Sigmoid colon (tissue), 7 donors: ENCODE measurements around the gene SCNM1. TPM values are rescaled to one million over a fixed set of nuclear protein-coding genes. Genes with fewer than 3 reads are reported as not detected.

ENCODE experiments used
- DNase-seq: peaks from one replicate; pipeline ENCODE4 v3.0.0-alpha.2; 2019
- H3K27ac ChIP-seq, 4 donors: fragments of 200-600 bp; sonication (generic); one replicate each; pipeline ENCODE4 v1.5.1; 2016 to 2019; ENCODE audit warnings: mild to moderate bottlenecking in 1 of 4
- H3K27me3 ChIP-seq, 3 donors: fragments of 200-600 bp; sonication (generic); one replicate each; pipeline ENCODE4 v1.5.1; 2019; ENCODE audit warnings: mild to moderate bottlenecking in 1 of 3
- H3K36me3 ChIP-seq, 4 donors: fragments of 200-600 bp; sonication (generic); one replicate each; pipeline ENCODE4 v1.5.1; 2016 to 2019
- H3K4me1 ChIP-seq, 4 donors: fragments of 200-600 bp; sonication (generic); one replicate each; pipeline ENCODE4 v1.5.1; 2017 to 2019
- H3K4me3 ChIP-seq, 4 donors: fragments of 200-600 bp; sonication (generic); one replicate each; pipeline ENCODE4 v1.5.1; 2017 to 2019; ENCODE audit warnings: mild to moderate bottlenecking in 2 of 4, moderate library complexity in 1 of 4
- H3K9me3 ChIP-seq, 4 donors: fragments of 200-600 bp in 3 of 4; sonication (generic) in 3 of 4; one replicate each; pipeline versions ENCODE4 v1.5.1 to v1.6.1; 2013 to 2019
- EP300 ChIP-seq, 4 donors: sonication (generic); formaldehyde crosslinking; IDR thresholded peaks; one replicate each; pipeline ENCODE4 v1.6.1; 2017; ENCODE audit warnings: antibody characterized with exemption in 4 of 4
- POLR2A ChIP-seq, 2 donors: fragments of 450-650 bp; IDR thresholded peaks; one replicate each; pipeline ENCODE4 v1.6.1; 2016; ENCODE audit warnings: antibody characterized with exemption in 2 of 2, mild to moderate bottlenecking in 2 of 2, moderate library complexity in 2 of 2
- POLR2AphosphoS5 ChIP-seq, 4 donors: sonication (generic); formaldehyde crosslinking; IDR thresholded peaks; one replicate each; pipeline ENCODE4 v1.6.1; 2017; ENCODE audit warnings: antibody characterized with exemption in 4 of 4
- WGBS, 2 donors: extraction: QIAGEN DNeasy Blood & Tissue Kit; methylation state at CpG; one replicate each; pipeline ENCODE4 v1.1.7; 2013; 5-methylcytosine and 5-hydroxymethylcytosine counted together
- intact Hi-C: fragments of 100-400 bp; cut with DNase I; formaldehyde crosslinking; loops from one replicate; pipeline ENCODE4 v1.15.1; 2023
- polyA plus RNA-seq, 3 donors: library from polyadenylated mRNA; stranded (reverse); fragments of 200-250 nt; gene quantifications; one replicate each; pipeline ENCODE4 v1.2.3, GENCODE V29; 2013
- total RNA-seq, 4 donors: library from RNA; depleted of rRNA; stranded (reverse); fragments of >200 nt; gene quantifications; one replicate each; pipeline ENCODE4 v1.1.0, GENCODE V29; 2016
- TF ChIP-seq, protein P1 (sequence below), 4 experiments: fragments of 450-650 bp in 3 of 4; fragments of 200-600 bp in 1 of 4; IDR thresholded peaks; one replicate each; pipeline ENCODE4 v1.5.1; 2016 to 2019; ENCODE audit warnings: antibody characterized with exemption in 4 of 4, mild to moderate bottlenecking in 3 of 4, moderate library complexity in 2 of 4
- donor health status: healthy with polysubstance abuse.
- donor health status: Bipolar disorder and iron deficiency.
- donor health status: healthy.

SCNM1 gene
- total and polyA plus RNA-seq, 7 donors: 17.5 to 42.4 (median 24.2) TPM

- WGBS, 2 donors: 6 to 18% methylated on average over 15 of the region's 15 CpGs
- Histone ChIP-seq H3K4me1 (peaks cover 0 to 35% (median 26%) of the 10 kb centered on the region in 4 donors), H3K36me3 (peaks cover 0 to 57% (median 21%) of the 10 kb centered on the region in 4 donors), H3K27ac (peak overlapping the region; percentile 84 to 93 (median 92)), H3K27me3 (no peaks in the 10 kb centered on the region), H3K9me3 (no peaks in the 10 kb centered on the region), H3K4me3 (peak overlapping the region; percentile 56 to 84 (median 78))
- intact Hi-C loops: loop anchor here (2.0 kb wide), 1 partner anchor 19 kb away; the partner anchor contains the start of gene SEMA6C
- DNase-seq: peak; percentile 86
- TF ChIP-seq EP300 (IDR thresholded peaks at IDR 0.05) (no peak), POLR2AphosphoS5 (IDR thresholded peaks at IDR 0.05) (no peak), POLR2A (IDR thresholded peaks at IDR 0.05) (no peak)
- TF ChIP-seq, protein P1, sequence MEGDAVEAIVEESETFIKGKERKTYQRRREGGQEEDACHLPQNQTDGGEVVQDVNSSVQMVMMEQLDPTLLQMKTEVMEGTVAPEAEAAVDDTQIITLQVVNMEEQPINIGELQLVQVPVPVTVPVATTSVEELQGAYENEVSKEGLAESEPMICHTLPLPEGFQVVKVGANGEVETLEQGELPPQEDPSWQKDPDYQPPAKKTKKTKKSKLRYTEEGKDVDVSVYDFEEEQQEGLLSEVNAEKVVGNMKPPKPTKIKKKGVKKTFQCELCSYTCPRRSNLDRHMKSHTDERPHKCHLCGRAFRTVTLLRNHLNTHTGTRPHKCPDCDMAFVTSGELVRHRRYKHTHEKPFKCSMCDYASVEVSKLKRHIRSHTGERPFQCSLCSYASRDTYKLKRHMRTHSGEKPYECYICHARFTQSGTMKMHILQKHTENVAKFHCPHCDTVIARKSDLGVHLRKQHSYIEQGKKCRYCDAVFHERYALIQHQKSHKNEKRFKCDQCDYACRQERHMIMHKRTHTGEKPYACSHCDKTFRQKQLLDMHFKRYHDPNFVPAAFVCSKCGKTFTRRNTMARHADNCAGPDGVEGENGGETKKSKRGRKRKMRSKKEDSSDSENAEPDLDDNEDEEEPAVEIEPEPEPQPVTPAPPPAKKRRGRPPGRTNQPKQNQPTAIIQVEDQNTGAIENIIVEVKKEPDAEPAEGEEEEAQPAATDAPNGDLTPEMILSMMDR (IDR thresholded peaks at IDR 0.05): no peak
These were observed 635 bp upstream of the SCNM1 start for GRCh38 chr1:151165281-151165737.

GRCh38 chr1:151166505-151166956 is 587 bp downstream of the SCNM1 start:
- no peak for TF ChIP-seq EP300 (IDR thresholded peaks at IDR 0.05)
- no peak for TF ChIP-seq POLR2AphosphoS5 (IDR thresholded peaks at IDR 0.05)
- TF ChIP-seq POLR2A (IDR thresholded peaks at IDR 0.05): no peak
- TF ChIP-seq, protein P1 (IDR thresholded peaks at IDR 0.05): no peak
- DNase-seq: peak; percentile 72
- peak overlapping the region; percentile 84 to 93 (median 92) for H3K27ac ChIP-seq
- WGBS, 2 donors: 3 to 4% methylated on average over 15 of the region's 15 CpGs
- no peaks in the 10 kb centered on the region for H3K9me3 ChIP-seq
- peaks cover 0 to 32% (median 24%) of the 10 kb centered on the region in 4 donors for H3K4me1 ChIP-seq
- peaks cover 0 to 53% (median 17%) of the 10 kb centered on the region in 4 donors for H3K36me3 ChIP-seq
- intact Hi-C loops: no loop called here
- H3K4me3 ChIP-seq: peak overlapping the region; percentile 56 to 84 (median 78)
- no peaks in the 10 kb centered on the region for H3K27me3 ChIP-seq

GRCh38 chr1:151167116-151167515 is 1.2 kb downstream of the SCNM1 start:
- TF ChIP-seq POLR2AphosphoS5 (IDR thresholded peaks at IDR 0.05): no peak
- no peak for DNase-seq
- peak overlapping the region in 2 of 4 donors; percentile 77 to 79 for H3K4me3 ChIP-seq
- peaks cover 0 to 48% (median 16%) of the 10 kb centered on the region in 4 donors for H3K36me3 ChIP-seq
- H3K27ac ChIP-seq: no peak overlapping the region
- H3K4me1 ChIP-seq: peaks cover 0 to 32% (median 24%) of the 10 kb centered on the region in 4 donors
- WGBS, 2 donors: 88 to 92% methylated on average over 6 of the region's 6 CpGs
- H3K27me3 ChIP-seq: no peaks in the 10 kb centered on the region
- intact Hi-C loops: no loop called here
- no peaks in the 10 kb centered on the region for H3K9me3 ChIP-seq

- H3K4me3 ChIP-seq: no peak overlapping the region
- H3K9me3 ChIP-seq: no peaks in the 10 kb centered on the region
- no peak overlapping the region for H3K27ac ChIP-seq
- DNase-seq: no peak
- 91 to 96% methylated on average over 5 of the region's 5 CpGs for WGBS, 2 donors
- TF ChIP-seq EP300 (IDR thresholded peaks at IDR 0.05) (no peak), POLR2AphosphoS5 (IDR thresholded peaks at IDR 0.05) (no peak), POLR2A (IDR thresholded peaks at IDR 0.05) (no peak)
- TF ChIP-seq, protein P1 (IDR thresholded peaks at IDR 0.05): no peak
- no peaks in the 10 kb centered on the region for H3K27me3 ChIP-seq
- H3K36me3 ChIP-seq: peaks cover under 1 to 65% (median 28%) of the 10 kb centered on the region in 4 donors
- intact Hi-C loops: no loop called here
- H3K4me1 ChIP-seq: peaks cover 0 to 13% (median 10%) of the 10 kb centered on the region in 4 donors
These were observed 5.2 kb downstream of the SCNM1 start for GRCh38 chr1:151171190-151171589.

DNA sequence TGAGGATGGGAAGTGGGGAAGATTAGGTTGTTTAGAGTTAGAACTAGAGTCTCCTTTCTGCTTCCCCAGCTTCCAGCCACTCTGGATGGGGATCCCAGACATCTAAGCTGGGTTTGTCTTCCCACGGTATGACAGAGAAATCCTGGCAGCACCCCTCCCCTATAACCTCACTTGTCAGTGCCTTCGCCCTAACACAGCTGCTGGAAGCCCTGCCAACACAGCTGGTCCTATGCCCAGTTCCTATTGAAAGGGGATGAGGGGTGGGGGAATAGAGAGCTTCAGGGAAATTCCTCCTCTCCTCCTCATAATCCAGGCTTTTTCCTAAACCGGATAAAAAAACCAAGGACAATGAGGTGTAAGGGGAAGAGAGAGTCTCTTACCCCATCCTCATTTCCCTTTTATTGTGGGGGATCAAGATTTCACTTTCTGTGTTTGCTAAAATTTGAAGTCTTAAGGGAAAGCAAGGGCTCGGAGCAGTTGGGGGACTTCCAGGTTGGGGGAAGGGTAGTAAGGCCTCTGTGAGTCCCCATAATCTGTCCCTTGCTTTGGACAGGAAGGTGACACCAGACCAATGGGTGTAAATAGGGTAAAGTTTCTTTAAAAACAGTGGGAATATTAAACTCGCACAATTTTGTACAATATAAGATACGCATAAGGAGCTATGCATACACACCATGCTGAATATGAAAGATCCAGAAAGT is 9.2 kb downstream of the SCNM1 start:
- no peaks in the 10 kb centered on the region for H3K9me3 ChIP-seq
- 75 to 78% methylated on average over 6 of the region's 6 CpGs for WGBS, 2 donors
- H3K27me3 ChIP-seq: no peaks in the 10 kb centered on the region
- no peak overlapping the region for H3K4me3 ChIP-seq
- DNase-seq: no peak
- H3K36me3 ChIP-seq: peaks cover 6 to 73% (median 58%) of the 10 kb centered on the region in 4 donors
- TF ChIP-seq POLR2AphosphoS5 (IDR thresholded peaks at IDR 0.05): no peak
- TF ChIP-seq, protein P1 (IDR thresholded peaks at IDR 0.05): no peak
- TF ChIP-seq POLR2A (IDR thresholded peaks at IDR 0.05): no peak
- no peak for TF ChIP-seq EP300 (IDR thresholded peaks at IDR 0.05)
- no peaks in the 10 kb centered on the region for H3K4me1 ChIP-seq
- intact Hi-C loops: no loop called here
- H3K27ac ChIP-seq: peak overlapping the region in 1 of 4 donors; percentile 69
